ENCODE data around the gene TRPM3. TPM values are rescaled to one million over a fixed set of nuclear protein-coding genes. Genes with fewer than 3 reads are reported as not detected.

Gene TRPM3
- total RNA-seq, 1 experiment from 2014 or later = 5.4 TPM

- TF ChIP-seq ZNF512 (CRISPR knock-in tag; IDR thresholded peaks at IDR 0.05; ENCODE audit: borderline replicate concordance) (no peak), MXD4 (CRISPR knock-in tag; IDR thresholded peaks at IDR 0.05; ENCODE audit: borderline replicate concordance) (no peak), SOX15 (CRISPR knock-in tag; IDR thresholded peaks at IDR 0.05) (no peak), FOXP4 (CRISPR knock-in tag; IDR thresholded peaks at IDR 0.05) (no peak), CDX4 (CRISPR knock-in tag; IDR thresholded peaks at IDR 0.05; ENCODE audit: borderline replicate concordance) (no peak), NR2C2 (CRISPR knock-in tag; IDR thresholded peaks at IDR 0.05) (no peak), ZNF219 (CRISPR knock-in tag; IDR thresholded peaks at IDR 0.05; ENCODE audit: borderline replicate concordance) (no peak)
These were observed 176.1 kb downstream of the TRPM3 start (continued) for GRCh38 chr9:70945301-70945700.

- no peak for ATAC-seq
- CTCF ChIA-PET = no interaction called here
- DNase-seq (ENCODE audit: low spot score) = no peak
- TF ChIP-seq MAX (CRISPR knock-in tag; IDR thresholded peaks at IDR 0.05) (no peak), IRF1 (CRISPR knock-in tag; IDR thresholded peaks at IDR 0.05) (no peak), ZNF138 (CRISPR knock-in tag; conservative IDR thresholded peaks at IDR 0.05) (no peak), ETV6 (CRISPR knock-in tag; IDR thresholded peaks at IDR 0.05) (no peak), ZNF425 (CRISPR knock-in tag; conservative IDR thresholded peaks at IDR 0.05) (no peak), NFYB (CRISPR knock-in tag; conservative IDR thresholded peaks at IDR 0.05; ENCODE audit: low read depth) (no peak), FOXP4 (CRISPR knock-in tag; IDR thresholded peaks at IDR 0.05) (no peak), FOXJ3 (CRISPR knock-in tag; IDR thresholded peaks at IDR 0.05; ENCODE audit: borderline replicate concordance) (no peak), ZNF317 (CRISPR knock-in tag; IDR thresholded peaks at IDR 0.05; ENCODE audit: borderline replicate concordance, low read depth) (no peak)
- Mint-ChIP-seq H3K27ac (peak overlapping the region; percentile 16; the same call in 1 of the 2 replicates), H3K36me3 (no peaks in the 10 kb centered on the region), H3K27me3 (ENCODE audit: low read depth) (no peaks in the 10 kb centered on the region), H3K9me3 (no peaks in the 10 kb centered on the region), H3K4me3 (no peak overlapping the region), H3K4me1 (peaks cover 35% of the 10 kb centered on the region)
- POLR2A ChIA-PET = no interaction called here
These were observed 180.2 kb downstream of the TRPM3 start for GRCh38 chr9:70941191-70941590.

Measured in WTC11 (cell line).